HG03159 (cell line): ENCODE data around the gene NFATC1.
"Not testable (repeated sequence)": the region's sequence is repeated elsewhere in the genome, so short reads cannot be mapped to it uniquely, and the experiment has no call there.

Source experiments
- ATAC-seq: cut with Tn5 transposase; IDR thresholded peaks from one replicate; pipeline ENCODE4 v1.9.1; 2021; ENCODE audit warnings: mild to moderate bottlenecking, moderate library complexity; ENCODE audit not compliant: unreplicated experiment

The NFATC1 gene

GRCh38 chr18:79469751-79470505, 74.2 kb downstream of the NFATC1 start:
- no peak for ATAC-seq

DNA sequence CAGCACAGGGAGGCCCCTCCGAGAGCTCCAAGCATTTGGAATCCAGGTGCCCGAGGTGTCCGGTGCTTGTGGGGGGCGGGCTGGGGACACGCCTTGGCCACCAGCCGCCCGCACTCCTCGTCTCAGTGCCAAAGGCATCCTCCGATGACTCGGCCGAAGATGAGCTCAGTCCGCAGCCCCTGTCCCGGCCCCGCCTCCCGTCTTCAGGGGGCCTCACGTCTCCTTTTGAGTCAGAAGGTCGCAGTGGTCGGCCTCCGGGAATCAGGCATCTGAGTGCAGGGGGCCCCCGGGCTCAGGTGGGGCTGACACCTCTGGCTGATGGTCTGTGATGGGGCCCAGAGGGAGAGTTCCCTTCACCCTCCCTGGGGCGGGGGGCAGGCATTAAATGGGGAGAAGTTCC, 74.8 kb downstream of the NFATC1 start:
- ATAC-seq: no peak

GRCh38 chr18:79471046-79471445, 75.3 kb downstream of the NFATC1 start:
- no peak for ATAC-seq

DNA sequence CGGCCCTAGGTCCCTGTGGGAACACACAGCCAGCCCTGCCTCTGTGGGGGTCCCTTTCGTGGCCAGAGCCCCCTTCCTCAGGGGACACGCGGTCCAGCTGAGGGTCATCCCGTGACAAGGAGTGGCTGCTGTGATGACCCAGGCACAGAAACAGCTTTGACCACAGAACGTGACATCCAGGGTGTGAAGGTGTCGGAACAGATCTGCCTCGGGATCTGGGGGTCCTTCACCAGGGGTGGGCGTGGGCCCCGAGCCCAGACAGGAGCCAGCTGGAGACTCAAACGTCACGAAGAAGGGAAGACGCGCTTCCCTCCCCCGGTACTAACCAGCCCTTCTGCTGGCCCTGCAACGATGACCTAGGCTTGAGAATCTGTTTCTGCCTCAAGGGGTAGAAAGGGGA, 75.9 kb downstream of the NFATC1 start:
- no peak for ATAC-seq

DNA sequence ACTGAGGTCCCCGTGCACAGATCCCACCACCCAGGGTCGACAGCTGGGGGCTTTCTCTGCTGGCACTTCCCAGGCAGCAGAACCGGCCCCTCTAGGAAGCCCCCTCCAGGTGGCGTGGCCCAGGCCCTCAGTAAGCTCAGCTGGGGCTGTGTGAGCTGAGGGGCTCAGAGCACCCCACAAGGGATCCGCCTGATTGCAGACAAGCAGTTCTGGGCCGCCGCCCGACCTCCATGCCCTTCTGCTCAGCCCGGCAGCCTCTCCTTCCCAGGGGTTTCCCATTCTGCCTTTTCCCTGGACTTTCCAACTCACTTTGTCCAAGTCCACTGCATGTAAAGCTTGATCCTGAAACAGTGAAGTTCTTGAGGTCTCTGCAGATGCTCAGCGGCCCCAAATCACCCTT, 76.4 kb downstream of the NFATC1 start:
- ATAC-seq: no peak

DNA sequence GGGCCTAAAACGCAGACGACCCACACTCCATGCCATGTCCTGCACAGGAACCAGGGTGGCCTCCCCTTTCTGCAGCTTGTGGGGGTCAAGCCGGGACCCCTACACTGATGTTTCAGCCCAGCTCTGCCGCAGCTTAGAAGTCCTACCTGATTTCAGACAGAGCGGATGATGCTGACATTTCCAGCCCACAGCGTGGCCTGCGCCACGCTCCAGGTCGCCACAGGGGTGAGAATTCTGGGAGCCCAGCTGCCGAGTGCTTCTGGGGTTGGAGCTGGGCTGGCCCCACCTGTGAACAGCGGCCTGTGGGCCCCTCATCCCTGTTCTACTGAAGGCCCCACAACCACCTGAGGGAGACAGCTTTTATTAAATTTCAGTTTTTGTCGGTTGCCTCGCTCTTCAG, 77.2 kb downstream of the NFATC1 start:
- no peak for ATAC-seq

DNA sequence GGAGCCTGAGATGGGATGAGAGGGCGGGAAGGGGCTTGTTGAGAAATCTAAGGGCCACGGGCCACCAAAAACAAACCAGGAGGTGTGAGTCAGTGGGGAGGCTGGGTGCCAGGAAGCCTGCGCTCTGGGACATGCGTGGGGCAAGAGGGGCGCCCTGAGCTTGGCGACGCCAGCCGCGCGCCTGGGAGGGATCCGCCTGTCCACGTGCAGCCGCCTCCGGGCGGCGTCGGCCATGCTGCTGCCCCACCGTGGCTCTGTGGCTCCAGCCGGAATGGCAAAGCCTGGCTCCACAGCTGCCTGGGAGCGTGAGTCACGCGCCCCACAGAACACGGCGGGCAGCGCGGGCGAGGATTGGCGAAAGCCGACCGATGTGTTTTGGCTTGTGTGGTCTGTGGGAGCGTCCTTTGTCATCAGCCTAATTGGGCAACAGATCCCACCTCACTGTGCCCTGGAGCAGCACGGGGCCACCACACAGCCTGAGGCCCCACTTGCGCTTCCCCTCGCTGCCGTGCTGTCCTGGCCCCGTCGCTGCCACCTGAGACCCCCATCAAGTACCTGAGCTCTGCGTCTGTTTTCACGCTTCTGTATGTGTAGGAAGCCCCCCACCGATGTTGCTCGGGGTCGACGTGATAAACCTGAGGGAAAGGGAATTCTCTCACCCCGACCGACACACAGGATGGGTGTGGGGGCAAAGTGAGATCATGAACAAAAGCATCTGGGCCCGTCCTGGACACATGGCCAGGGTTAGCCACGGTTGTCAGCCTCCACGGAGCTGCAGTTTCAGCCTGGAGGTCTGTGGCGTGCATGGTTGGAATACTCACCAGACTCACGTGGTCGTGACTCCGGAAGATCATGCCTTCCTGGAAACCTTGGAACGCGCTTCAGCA, 80.5 kb downstream of the NFATC1 start:
- ATAC-seq: no peak

GRCh38 chr18:79476918-79477571, 81.3 kb downstream of the NFATC1 start:
- no peak for ATAC-seq

DNA sequence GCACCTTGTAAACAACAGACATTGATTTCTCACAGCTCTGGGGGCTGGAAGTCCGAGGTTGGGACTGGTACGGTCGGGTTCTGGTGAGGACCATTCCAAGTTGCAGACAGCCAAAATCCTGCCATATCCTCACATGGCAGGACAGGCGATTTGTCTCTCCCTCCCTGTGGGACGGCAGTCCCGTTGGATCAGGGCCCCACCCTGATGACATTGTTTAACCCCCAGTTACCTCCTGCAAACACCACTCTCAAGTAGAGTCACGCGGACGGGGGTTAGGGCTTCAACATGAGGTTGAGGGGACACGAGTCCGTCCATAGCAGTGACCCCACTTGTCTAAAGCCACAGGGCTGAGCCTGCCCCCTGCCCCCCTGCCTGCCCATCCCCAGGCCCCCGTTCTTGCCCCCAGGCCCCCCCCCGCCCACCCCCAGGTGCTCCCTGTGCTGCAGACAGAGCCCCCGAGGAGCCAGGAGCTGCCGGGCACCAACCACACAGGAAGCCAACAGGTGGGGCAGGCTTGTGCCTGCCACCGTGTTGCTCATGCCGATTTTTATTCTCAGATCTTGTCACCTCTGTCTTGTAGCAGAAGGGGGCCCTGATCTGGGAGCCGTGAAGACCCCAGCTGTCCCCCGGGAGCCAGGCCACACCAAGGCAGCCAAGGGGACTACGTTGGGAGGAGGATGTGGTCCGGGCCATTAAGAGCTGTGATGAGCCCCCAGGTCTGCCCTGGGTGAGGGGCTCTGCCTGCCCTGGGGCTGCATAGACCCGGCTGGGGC, 82.2 kb downstream of the NFATC1 start:
- no peak for ATAC-seq

GRCh38 chr18:79478484-79479115, 82.9 kb downstream of the NFATC1 start:
- no peak for ATAC-seq

DNA sequence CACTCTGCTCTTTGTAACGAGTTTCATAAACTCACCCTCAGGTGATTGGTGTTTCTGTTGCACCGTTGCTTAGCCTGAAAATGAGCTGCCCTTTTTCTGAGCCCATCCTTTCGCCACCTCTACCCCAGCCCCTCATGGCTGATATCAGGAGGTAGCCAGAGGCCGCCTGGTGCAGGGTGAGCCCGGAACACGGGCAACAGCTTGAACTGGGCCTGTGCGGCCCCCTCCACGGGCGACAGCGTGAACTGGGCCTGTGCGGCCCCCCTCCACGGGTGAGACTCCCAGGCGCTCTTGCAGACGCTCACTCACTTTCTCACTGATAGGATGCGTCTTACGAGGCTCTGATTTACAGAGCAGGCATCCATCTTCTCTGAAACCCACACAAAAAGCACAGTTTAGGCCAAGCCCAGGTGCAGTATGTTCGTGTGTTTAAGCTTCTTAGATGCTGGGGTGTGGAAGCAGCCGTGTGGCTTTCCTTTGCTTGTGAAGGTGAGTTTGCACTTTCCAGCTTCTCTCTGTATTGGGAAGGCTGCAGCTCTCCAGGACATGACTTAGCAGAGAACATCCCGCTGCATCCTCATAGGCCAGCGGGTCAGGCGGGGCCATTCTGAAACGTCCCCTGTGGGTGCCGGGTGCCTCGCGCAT, 83.5 kb downstream of the NFATC1 start:
- ATAC-seq: no peak

- ATAC-seq: no peak
Observed at GRCh38 chr18:79479761-79480161, 84.0 kb downstream of the NFATC1 start.

DNA sequence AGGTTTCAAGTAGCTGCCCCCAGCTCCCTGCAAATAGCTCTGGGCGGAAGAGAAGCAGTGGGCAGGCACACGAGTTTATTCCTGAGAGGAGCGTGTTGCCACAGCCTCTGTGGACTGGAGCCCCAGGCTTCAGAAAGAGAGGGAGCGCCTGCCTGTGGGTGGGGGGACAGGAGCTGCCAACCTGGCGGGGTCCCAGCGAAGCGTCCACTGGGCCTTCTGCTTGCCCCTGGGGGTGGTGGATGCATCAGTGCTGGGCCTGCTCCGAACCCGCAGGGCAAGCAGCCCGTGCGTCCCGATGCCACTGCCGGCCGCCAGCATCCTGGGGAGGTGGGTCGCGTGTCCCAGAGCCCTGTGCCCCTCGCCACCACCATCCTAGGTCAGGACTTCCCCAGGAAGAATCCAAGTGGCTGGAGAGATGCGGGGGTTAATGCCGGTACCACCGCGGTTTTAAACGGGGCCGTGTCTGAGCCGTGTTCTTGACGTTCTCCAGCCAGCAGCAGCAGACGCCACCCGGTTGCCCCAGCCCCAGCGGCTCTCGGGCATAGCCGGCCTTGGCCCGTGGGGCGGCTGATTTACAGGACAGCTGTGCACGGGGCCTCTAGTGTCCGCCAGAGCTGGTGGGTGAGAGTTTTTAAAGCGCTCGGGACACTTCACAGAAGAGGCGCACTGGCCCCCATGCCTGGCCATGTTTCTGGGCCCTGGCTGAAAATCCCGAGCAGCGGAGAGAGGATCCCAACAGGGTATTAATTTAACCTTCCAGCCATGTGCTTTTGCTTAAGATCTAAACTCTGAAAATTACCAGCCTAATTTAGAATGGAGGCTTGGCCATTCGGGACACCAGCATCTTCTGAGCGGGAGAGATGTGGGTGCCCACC, 84.7 kb downstream of the NFATC1 start:
- ATAC-seq: no peak

DNA sequence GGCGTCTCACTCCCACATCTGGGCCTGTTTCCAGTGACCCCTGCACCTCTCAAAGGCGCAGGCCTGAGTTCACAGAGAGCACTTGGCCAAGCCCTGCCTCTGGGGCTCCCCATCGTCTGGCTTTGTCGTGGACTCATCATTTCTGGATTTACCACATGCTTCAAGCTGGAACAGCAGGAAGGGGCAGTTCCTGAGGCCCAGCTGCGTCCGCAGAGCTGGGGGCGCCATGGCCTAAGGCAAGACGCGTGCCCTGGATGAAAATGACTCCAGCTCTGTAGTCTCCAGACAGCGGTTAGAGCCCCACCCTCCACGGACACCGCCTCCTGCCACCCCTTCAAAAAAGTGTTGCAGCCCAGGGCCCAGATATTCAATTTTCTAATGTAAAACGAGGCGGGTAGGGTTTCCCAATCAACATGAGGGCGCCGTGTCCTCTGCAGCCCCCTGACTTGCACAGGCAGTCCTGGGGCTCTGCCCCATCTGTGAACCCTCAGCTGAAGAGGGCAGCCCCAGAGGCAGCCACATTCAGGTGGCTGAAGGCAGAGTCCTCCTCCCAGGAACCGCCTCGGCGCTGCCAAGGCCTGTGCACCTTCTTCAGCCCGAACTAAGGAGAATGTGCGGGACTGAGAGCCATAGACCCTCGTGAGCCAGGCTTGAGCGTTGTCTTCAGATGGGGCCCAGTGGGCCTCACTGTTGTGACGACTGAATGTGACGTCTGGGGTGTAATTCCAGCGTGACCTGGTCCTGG, 85.5 kb downstream of the NFATC1 start:
- no peak for ATAC-seq

DNA sequence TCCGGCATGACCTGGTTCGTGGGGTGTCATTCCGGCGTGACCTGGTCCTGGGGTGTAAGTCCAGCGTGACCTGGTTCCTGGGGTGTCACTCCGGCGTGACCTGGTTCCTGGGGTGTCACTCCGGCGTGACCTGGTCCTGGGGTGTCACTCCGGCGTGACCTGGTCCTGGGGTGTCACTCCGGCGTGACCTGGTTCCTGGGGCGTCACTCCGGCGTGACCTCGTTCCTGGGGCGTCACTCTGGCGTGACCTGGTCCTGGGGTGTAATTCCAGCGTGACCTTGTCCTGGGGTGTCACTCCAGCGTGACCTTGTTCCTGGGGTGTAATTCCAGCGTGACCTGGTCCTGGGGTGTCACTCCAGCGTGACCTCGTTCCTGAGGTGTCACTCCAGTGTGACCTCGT, 87.7 kb downstream of the NFATC1 start:
- not testable (repeated sequence) for ATAC-seq

GRCh38 chr18:79483971-79484491, 88.3 kb downstream of the NFATC1 start:
- ATAC-seq: no peak

GRCh38 chr18:79484661-79485621, 89.2 kb downstream of the NFATC1 start:
- ATAC-seq: no peak
